Coronary artery (tissue), 2 donors: ENCODE measurements around the gene ARRB1.

Experiments used
- DNase-seq: peaks from one replicate; pipeline ENCODE4 v3.0.0-alpha.2; 2017; ENCODE audit warnings: low spot score
- H3K27ac ChIP-seq, 2 donors: fragments of 200-600 bp; sonication (generic); one replicate each; pipeline ENCODE4 v1.5.1; 2016 to 2019
- H3K4me3 ChIP-seq: fragments of 200-600 bp; sonication (generic); 2 replicates; pipeline ENCODE4 v1.5.1; 2016; ENCODE audit warnings: mild to moderate bottlenecking, moderate library complexity
- CTCF ChIP-seq: fragments of 200-600 bp; sonication (generic); IDR thresholded peaks from one replicate; pipeline ENCODE4 v1.5.1; 2019; ENCODE audit warnings: antibody characterized with exemption

ARRB1 gene

DNA sequence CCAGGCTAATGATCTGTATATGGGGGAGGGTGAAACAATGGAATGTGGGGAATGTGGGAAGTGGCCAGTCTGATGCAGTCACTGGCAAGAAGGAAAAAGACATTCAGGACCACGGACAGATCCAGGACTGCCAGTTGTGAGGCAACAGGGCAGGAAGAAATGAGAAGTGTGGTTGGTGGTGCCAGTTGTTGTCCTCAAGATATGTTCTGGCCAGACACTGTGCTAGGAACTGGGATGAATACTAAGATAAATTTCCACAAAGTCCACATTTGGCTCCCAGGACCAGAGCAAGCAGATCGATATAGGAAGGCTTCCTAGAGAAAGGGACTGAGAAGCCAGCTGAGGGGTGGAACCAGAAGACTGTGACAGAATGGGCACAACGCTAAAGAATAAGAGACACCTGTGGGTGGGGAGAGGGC is 117.7 kb downstream of the ARRB1 start:
- no peak overlapping the region for H3K4me3 ChIP-seq
- DNase-seq = no peak
- no peak overlapping the region for H3K27ac ChIP-seq
- no peak for TF ChIP-seq CTCF

DNA sequence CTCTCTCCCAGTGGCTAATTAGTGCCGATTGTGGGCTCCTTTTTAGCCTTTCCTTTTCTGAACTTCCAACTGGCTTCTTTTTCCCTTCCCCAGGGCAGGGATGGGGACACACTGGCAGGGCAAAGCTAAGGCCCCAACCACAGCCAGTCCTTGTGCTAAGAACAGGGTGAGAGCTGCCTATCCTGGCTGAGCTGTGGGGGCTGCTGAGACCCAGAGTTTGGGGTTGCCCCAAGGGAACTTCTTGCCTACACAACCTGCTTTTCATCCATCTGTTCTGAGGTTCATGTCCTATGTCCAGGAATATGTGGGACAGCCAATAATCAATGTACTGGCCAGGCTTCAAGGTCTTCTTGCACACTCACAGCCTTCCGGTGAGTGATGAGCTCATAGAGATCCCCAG is 120.8 kb downstream of the ARRB1 start:
- Histone ChIP-seq H3K27ac (no peak overlapping the region), H3K4me3 (no peak overlapping the region)
- no peak for TF ChIP-seq CTCF
- DNase-seq = no peak

DNA sequence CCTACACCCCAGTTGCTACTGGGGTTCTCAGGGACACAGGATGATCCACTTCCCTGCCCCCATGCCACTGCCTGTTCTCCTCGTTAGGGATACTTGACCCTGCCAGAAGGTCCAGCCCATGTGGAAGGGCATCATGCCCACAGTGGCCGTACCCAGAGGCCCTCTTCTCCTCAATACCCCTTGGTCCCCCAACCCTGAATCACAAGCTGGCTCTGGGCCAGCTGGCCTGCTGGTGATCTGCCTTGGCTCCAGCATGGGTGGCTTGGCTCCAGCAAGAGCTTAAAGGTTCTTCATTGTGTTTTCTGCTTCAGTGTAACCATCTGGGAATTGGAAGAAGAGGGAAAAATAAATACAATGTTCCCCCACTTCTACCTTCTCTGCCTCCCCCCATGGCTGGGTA is 122.0 kb downstream of the ARRB1 start:
- H3K4me3 ChIP-seq = no peak overlapping the region
- DNase-seq = no peak
- TF ChIP-seq CTCF = no peak
- no peak overlapping the region for H3K27ac ChIP-seq

GRCh38 chr11:75225794-75226193 is 125.7 kb downstream of the ARRB1 start:
- Histone ChIP-seq H3K27ac (no peak overlapping the region), H3K4me3 (no peak overlapping the region)
- DNase-seq = no peak
- no peak for TF ChIP-seq CTCF

GRCh38 chr11:75223954-75224643 is 127.4 kb downstream of the ARRB1 start:
- H3K27ac ChIP-seq = no peak overlapping the region
- H3K4me3 ChIP-seq = no peak overlapping the region
- no peak for TF ChIP-seq CTCF
- no peak for DNase-seq

GRCh38 chr11:75219869-75220268 is 131.6 kb downstream of the ARRB1 start:
- no peak for DNase-seq
- no peak for TF ChIP-seq CTCF
- Histone ChIP-seq H3K4me3 (no peak overlapping the region), H3K27ac (no peak overlapping the region)

DNA sequence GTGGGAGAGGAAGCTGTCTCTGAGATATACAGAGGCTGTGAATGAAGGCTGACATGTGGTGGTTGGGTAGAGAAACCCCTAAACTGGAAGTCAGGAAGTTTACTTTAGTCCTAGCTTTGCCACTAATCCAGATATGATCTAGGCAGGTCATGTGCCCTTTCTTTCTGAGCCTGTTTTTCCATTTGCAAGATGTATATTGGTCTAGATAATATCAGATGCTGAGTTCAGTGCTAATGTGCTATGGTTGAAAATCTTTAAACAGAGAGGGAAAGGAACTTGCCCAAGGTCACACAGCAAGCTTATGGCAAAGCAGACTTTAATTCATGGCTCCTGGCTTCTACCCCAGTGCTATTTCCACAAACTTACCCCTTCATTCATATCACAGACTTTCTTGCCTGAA is 136.6 kb downstream of the ARRB1 start:
- Histone ChIP-seq H3K27ac (no peak overlapping the region), H3K4me3 (no peak overlapping the region)
- no peak for TF ChIP-seq CTCF
- no peak for DNase-seq
